Mucosa of gallbladder (tissue), 1 donor: ENCODE data around the gene SYT17. TPM values are rescaled to one million over a fixed set of nuclear protein-coding genes. Genes with fewer than 3 reads are reported as not detected.

ENCODE experiments used
- DNase-seq: peaks from one replicate; pipeline ENCODE4 v3.0.0-alpha.2; 2020; ENCODE audit warnings: low spot score
- total RNA-seq: library from RNA; stranded (reverse); gene quantifications from one replicate; pipeline ENCODE4 v1.2.1, GENCODE V29; 2021
- donor health status: DM: no; HTN: no; CAD: no.

Gene SYT17
- total RNA-seq, 1 donor from 2014 or later = 4.0 TPM

DNA sequence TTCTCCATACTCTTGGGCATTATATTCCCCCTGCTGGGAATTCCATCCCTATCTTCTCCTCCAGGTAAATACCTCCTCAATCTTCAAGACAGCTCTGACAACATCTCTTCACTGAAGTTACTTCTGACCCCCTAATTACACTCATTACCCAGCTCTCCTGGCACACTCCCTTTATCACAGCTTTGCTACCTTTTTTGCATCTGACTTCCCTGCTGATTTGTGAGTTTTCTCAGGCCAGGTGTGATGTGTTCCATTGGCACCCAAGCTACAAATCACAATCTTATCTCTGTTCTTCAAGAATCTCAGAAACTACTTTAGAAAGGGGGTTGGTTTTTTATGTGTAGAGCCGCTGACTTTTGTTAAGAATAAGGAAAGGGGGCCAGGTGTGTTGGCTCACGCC is 131.5 kb downstream of the SYT17 start:
- DNase-seq = no peak

DNA sequence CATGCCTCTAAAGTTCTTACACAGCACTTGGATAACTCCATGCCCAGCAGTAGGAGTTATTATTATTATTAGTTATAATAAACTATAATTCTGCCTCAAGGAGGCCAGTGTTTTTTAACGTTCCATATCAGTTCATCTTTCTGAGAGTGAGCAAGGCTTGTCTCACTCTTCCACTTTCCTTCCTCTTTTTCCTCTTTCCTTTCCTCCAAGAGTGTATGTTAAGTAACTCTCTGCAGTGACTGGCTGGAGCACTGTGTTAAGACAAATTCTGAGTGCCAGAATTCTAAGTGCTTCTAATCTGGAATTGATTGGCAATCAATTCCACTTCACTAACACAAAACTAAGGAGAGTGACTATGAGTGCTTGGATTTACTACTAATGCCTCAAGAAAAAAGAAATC is 133.9 kb downstream of the SYT17 start:
- DNase-seq = no peak

DNA sequence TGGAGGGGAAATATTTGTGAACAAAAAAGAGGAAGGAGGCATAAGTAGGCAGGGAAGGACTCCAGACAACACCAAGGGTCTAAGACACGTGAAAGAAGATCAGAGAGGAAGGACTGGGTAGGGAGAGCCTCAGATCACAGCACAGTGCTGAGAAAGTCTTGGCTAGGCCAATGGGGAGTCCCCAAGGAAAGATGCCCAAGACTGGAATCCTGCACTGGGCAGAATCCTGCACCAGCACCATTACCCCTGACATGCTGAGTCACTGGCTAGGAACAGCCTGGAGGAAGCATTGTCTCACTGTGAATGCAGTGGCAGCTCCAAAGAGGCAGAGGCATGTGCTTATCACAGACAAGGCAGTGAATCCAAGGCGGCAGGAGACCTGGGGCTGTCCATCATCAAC is 136.7 kb downstream of the SYT17 start:
- DNase-seq = no peak

DNA sequence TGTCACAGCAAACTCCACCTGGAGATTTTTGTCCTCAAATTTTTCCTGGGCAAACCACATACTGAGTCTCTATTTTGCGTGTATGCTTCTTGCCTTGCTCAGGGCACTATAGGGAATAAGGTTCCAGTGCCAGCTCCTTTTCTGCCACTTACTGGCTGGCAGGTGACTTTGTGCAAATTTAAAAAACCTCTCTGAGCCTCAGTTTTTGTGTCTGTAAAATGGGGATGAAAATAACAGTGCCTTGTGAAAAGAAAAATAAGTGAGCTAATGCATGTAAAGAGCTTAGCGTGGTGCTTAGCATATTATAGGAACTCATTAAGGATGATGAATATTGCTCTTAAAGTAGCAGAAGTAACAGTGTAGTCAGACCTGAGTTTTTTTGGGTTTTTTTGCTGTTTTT is 137.4 kb downstream of the SYT17 start:
- no peak for DNase-seq

DNA sequence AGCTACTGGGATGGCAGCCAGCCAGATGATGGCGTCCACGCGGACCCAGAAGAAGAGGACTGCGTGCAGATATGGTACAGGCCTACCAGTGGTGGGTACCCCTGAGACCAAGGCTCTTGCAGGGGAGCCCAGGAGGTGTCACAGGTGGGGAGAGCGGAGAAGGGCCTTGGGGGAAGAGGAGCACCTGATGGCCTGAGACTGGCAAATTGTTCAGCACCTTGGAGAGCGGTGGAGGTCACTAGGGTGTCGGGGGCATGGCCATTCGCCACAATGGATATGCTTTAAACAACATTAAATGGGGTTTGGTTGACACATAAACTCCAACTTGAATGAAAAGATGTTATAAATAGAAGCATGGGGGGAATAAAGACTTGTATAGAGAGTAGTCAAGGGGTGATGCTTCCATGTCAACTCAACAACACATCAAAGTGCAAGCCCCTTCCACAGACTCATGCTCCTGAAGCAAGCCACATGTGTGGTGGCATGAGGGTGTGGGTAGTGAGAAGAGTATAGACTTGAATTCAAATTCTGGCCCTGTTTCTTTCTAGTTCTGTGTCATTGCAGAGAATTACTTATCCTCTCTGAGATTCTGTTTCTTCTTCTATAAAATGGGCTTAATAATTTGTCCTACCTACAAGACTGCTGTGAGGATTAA is 139.7 kb downstream of the SYT17 start:
- no peak for DNase-seq

DNA sequence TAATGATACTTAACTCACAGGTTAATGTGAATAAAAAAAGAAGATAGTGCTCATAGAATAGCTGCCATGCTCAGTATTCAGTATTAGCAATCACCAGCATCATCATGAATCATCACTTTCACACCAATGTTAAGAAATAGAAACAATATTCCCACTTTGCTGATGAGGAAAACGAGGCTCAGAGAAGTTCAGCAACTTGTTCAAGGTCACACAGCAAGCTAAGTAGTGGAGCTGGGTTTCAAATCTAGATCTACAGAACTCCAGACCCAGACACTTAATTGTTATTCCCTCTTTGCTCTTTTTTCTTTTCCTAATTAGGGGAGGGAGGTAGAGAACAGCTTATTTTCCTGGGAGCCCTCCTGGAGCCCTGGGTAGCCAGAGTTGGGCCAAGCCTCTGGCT is 140.4 kb downstream of the SYT17 start:
- DNase-seq = no peak

DNA sequence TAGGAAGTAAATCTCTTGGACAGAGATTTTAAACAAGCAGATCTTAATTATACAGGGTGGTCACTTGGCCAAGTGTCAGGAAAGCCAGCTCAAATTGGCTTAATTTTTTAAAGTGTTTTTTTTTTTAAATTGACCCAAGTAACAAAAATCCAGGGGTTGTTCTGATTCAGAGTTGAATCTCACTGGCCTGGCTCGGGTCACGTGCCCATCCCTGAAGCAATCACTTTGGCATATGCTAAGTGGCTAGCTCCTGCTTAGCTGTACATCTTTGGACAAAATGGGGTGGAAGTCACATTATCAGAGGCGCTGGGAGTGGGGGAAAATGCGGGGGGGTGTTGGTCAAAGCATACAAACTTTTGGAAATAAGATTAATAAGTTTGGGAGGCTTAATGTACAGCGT is 141.1 kb downstream of the SYT17 start:
- no peak for DNase-seq

DNA sequence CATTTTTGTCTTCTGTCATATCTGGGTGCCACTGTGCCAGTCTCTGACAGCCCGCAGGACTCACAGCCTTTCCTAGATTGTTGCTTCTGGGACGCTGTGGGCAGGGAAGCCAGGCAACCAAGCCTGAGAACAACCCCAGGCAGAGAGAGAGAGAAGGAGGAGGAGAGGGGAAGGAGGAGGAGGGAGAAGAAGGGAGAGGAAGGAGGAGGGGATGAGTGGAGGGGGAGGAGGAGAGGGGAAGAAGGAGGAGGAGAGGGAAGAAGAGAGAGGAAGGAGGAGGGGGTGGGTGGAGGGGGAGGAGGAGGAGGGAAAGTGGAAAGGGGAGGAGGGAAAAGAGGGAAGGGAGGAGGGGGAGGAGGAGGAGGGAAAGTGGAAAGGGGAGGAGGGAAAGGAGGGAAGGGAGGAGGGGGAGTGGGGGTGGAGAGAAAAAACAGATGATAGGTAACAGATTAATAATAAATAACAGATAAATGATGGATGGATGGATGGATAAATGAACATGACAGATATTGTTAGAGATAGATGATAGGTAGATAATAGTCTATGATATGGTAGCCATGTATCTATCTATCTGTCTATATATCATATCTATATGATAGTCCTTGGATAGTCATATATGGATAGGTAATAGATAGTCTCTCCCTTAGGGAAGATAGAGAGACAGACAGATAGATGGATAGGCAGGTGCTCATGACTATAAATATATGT is 146.8 kb downstream of the SYT17 start:
- DNase-seq = no peak

DNA sequence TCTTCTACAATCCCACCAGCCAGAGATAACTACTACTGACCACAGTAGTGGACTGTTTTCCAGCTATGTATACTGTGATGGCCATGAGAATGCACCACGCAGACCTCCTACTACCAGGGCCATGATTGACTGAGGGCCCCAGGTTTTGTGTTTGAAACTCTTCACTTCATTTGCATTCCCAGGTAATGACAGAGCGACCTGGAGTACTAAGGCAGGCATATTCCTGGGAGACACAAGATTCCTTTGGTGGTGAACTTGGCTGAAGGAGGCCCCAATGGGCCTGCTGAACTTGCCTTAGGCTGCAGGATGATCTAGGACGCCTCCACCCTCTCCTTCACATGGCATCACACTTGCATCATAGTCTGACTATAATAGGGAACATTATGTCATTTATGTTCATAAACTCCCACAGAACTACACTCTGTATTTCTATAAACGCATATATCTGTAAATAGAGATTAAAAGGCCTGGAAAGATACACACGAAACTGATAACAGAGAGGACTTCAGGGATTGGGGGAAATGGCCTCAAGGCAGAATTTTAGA is 147.9 kb downstream of the SYT17 start:
- DNase-seq = no peak

DNA sequence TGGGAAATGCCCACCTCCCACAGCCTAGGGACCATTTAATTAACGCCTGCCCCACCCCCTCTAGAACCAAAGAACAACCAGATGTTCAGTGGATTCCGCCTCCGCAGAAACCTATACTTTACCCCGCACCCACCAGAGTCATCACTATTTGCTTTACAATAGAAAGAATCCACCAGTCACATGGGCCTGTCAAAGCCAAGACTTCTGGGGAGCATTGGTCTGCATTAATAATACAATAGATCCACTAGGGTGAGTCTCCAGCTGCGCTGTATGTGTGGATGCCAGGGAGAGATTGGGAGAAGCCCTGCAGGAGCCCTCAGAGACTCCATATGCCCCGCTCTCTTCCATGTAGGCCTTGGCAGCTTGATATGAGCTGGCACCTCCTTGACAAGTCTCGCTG is 148.8 kb downstream of the SYT17 start:
- DNase-seq = no peak

Other genes with a start within 250 kb of the SYT17 start
- gene SMG1, start 241.8 kb upstream of the SYT17 start, total RNA-seq = 76.3 TPM
- gene TMC7, start 184.3 kb upstream of the SYT17 start, total RNA-seq = 1.4 TPM
- gene COQ7, start 100.6 kb upstream of the SYT17 start, total RNA-seq = 26.2 TPM
- 37.5 TPM for gene ITPRIPL2, start 54.3 kb upstream of the SYT17 start, total RNA-seq
- 0.26 TPM for gene CLEC19A, start 117.5 kb downstream of the SYT17 start, total RNA-seq
- 46.8 TPM for gene TMC5, start 249.6 kb downstream of the SYT17 start, total RNA-seq